ENCODE measurements around the gene ARID1A.

ARID1A gene

GRCh38 chr1:26733982-26734381 lies 38.2 kb downstream of the ARID1A start:
- Histone ChIP-seq H3K4me1 (ENCODE audit: insufficient read depth, low read length) (no peaks in the 10 kb centered on the region), H3K4me2 (ENCODE audit: insufficient read depth, low read length) (no peak overlapping the region), H3K27me3 (ENCODE audit: insufficient read depth, low read length, poor library complexity) (no peaks in the 10 kb centered on the region), H3K9ac (ENCODE audit: low read depth, low read length) (no peak overlapping the region), H3K27ac (ENCODE audit: low read length) (0 out of 2 replicates have a peak overlapping the region, but pooled peaks have one; percentile 14), H3K9me3 (ENCODE audit: insufficient read depth, low read length, severe bottlenecking) (no peaks in the 10 kb centered on the region), H4K20me1 (ENCODE audit: insufficient read depth, low read length) (peaks cover 54% of the 10 kb centered on the region), H2AFZ (ENCODE audit: low read depth, low read length) (no peak overlapping the region), H3K79me2 (ENCODE audit: insufficient read depth, low read length) (peaks cover 84% of the 10 kb centered on the region), H3K36me3 (ENCODE audit: insufficient read depth, low read length) (peaks cover 90% of the 10 kb centered on the region), H3K4me3 (ENCODE audit: low read depth in 1 of 2, low read length in 2 of 2) (no peak overlapping the region)
- DNase-seq (no peak), ATAC-seq (ENCODE audit: insufficient read depth, low read depth) (0 out of 3 replicates have a peak, but pooled peaks have one; percentile 31)
- TF ChIP-seq EZH2 (IDR thresholded peaks at IDR 0.05; ENCODE audit: borderline replicate concordance, low read depth, low read length, severe bottlenecking): no peak
- no peak for TF ChIP-seq CTCF (IDR thresholded peaks at IDR 0.05; ENCODE audit: borderline replicate concordance, extremely low read depth, low read length, poor library complexity, severe bottlenecking)

GRCh38 chr1:26734501-26735058 lies 38.8 kb downstream of the ARID1A start:
- Histone ChIP-seq H3K9ac (ENCODE audit: low read depth, low read length) (no peak overlapping the region), H3K36me3 (ENCODE audit: insufficient read depth, low read length) (peaks cover 90% of the 10 kb centered on the region), H3K27me3 (ENCODE audit: insufficient read depth, low read length, poor library complexity) (no peaks in the 10 kb centered on the region), H3K4me3 (ENCODE audit: low read depth in 1 of 2, low read length in 2 of 2) (no peak overlapping the region), H3K79me2 (ENCODE audit: insufficient read depth, low read length) (peaks cover 84% of the 10 kb centered on the region), H3K4me2 (ENCODE audit: insufficient read depth, low read length) (no peak overlapping the region), H3K27ac (ENCODE audit: low read length) (no peak overlapping the region), H4K20me1 (ENCODE audit: insufficient read depth, low read length) (peaks cover 50% of the 10 kb centered on the region), H3K9me3 (ENCODE audit: insufficient read depth, low read length, severe bottlenecking) (no peaks in the 10 kb centered on the region), H2AFZ (ENCODE audit: low read depth, low read length) (no peak overlapping the region), H3K4me1 (ENCODE audit: insufficient read depth, low read length) (no peaks in the 10 kb centered on the region)
- TF ChIP-seq CTCF (IDR thresholded peaks at IDR 0.05; ENCODE audit: borderline replicate concordance, extremely low read depth, low read length, poor library complexity, severe bottlenecking) (no peak), EZH2 (IDR thresholded peaks at IDR 0.05; ENCODE audit: borderline replicate concordance, low read depth, low read length, severe bottlenecking) (no peak)
- ATAC-seq (ENCODE audit: insufficient read depth, low read depth): no peak
- DNase-seq: no peak

GRCh38 chr1:26739329-26739914 lies 43.6 kb downstream of the ARID1A start:
- Histone ChIP-seq H3K9ac (ENCODE audit: low read depth, low read length) (no peak overlapping the region), H4K20me1 (ENCODE audit: insufficient read depth, low read length) (peaks cover 44% of the 10 kb centered on the region), H3K36me3 (ENCODE audit: insufficient read depth, low read length) (peaks cover 82% of the 10 kb centered on the region), H3K4me2 (ENCODE audit: insufficient read depth, low read length) (no peak overlapping the region), H3K27me3 (ENCODE audit: insufficient read depth, low read length, poor library complexity) (no peaks in the 10 kb centered on the region), H3K4me1 (ENCODE audit: insufficient read depth, low read length) (peaks cover 31% of the 10 kb centered on the region), H3K27ac (ENCODE audit: low read length) (no peak overlapping the region), H3K4me3 (ENCODE audit: low read depth in 1 of 2, low read length in 2 of 2) (no peak overlapping the region), H3K79me2 (ENCODE audit: insufficient read depth, low read length) (peaks cover 77% of the 10 kb centered on the region), H3K9me3 (ENCODE audit: insufficient read depth, low read length, severe bottlenecking) (no peaks in the 10 kb centered on the region), H2AFZ (ENCODE audit: low read depth, low read length) (no peak overlapping the region)
- ATAC-seq (ENCODE audit: insufficient read depth, low read depth) (no peak), DNase-seq (no peak)
- TF ChIP-seq CTCF (IDR thresholded peaks at IDR 0.05; ENCODE audit: borderline replicate concordance, extremely low read depth, low read length, poor library complexity, severe bottlenecking): no peak
- TF ChIP-seq EZH2 (IDR thresholded peaks at IDR 0.05; ENCODE audit: borderline replicate concordance, low read depth, low read length, severe bottlenecking): no peak
